HepG2 (cell line): ENCODE data around the gene CORO1C. TPM values are rescaled to one million over a fixed set of nuclear protein-coding genes. Genes with fewer than 3 reads are reported as not detected.

Experiments used
- ATAC-seq: fragments of 200-7000 bp; cut with Tn5 transposase; 3 replicates; pipeline ENCODE4 v1.9.1; 2020; ENCODE audit warnings: mild to moderate bottlenecking, moderate library complexity
- BruUV-seq: library from RNA; stranded (reverse); fragments of 400-500 nt; replicated peaks from 2 replicates; lab custom pipeline; 2021; lab: Mats Ljungman, UMichigan
- CTCF ChIA-PET: fragments of 300-600 bp; formaldehyde crosslinking; extraction: SDS; loops from one replicate; lab custom pipeline; 2021; ENCODE audit warnings: low total read pairs, inconsistent platforms, low intra/inter-chr PET ratio; lab: Yijun Ruan, JAX
- POLR2A ChIA-PET: fragments of 350-600 bp; sonication (Branson Sonifier 250); formaldehyde crosslinking; loops from one replicate; lab custom pipeline; 2020; ENCODE audit warnings: antibody characterized with exemption, inconsistent platforms; lab: Yijun Ruan, JAX
- DNase-seq: peaks from one replicate; pipeline ENCODE4 v3.0.0-alpha.2; 2015; ENCODE audit warnings: low spot score
- FAIRE-seq: peaks from 3 replicates; lab custom pipeline; 2011; peaks lifted over from hg19 to GRCh38; lab: Jason Lieb, UNC
- H2AFZ ChIP-seq: one replicate; pipeline ENCODE4 v1.6.1; 2011; ENCODE audit warnings: low read length, inconsistent platforms
- H3K27ac ChIP-seq: fragments of 300-600 bp; 3 replicates; pipeline ENCODE4 v1.8.0; 2011; ENCODE audit warnings: mixed run types, mild to moderate bottlenecking, mixed read lengths, low read length, inconsistent platforms; ENCODE audit not compliant: insufficient read depth; ENCODE audit errors: extremely low read length
- H3K27me3 ChIP-seq, 2 experiments: fragments of 200-600 bp in 1 of 2; 2 replicates in 1 of 2; 3 replicates in 1 of 2; pipeline versions ENCODE4 v1.6.0 to v1.8.0; 2011; ENCODE audit warnings: low read length in 2 of 2, mild to moderate bottlenecking in 2 of 2, moderate library complexity in 2 of 2, inconsistent platforms in 1 of 2; ENCODE audit not compliant: insufficient read depth in 2 of 2, control insufficient read depth in 1 of 2
- H3K36me3 ChIP-seq, 2 experiments: fragments of 200-600 bp in 1 of 2; replicated peaks in 1 of 2; 2 replicates in 1 of 2; 3 replicates in 1 of 2; pipeline versions ENCODE4 v1.5.1 to v1.8.0; 2011; ENCODE audit warnings: low read length in 2 of 2, inconsistent platforms in 1 of 2; ENCODE audit not compliant: insufficient read depth in 2 of 2, control insufficient read depth in 1 of 2
- H3K4me1 ChIP-seq: 2 replicates; pipeline ENCODE4 v1.5.1; 2012; ENCODE audit warnings: low read length, inconsistent platforms; ENCODE audit not compliant: insufficient read depth
- H3K4me2 ChIP-seq: 2 replicates; pipeline ENCODE4 v1.6.0; 2011; ENCODE audit warnings: low read depth, low read length, inconsistent platforms
- H3K4me3 ChIP-seq, 3 experiments: fragments of 200-600 bp in 1 of 3; sonication (generic), shearing (Covaris generic) in 1 of 3; replicated peaks in 1 of 3; 2 replicates each; pipeline ENCODE4 v1.5.1; 2011 to 2016; ENCODE audit warnings: low read length in 3 of 3, inconsistent platforms in 2 of 3, low read depth in 2 of 3, mild to moderate bottlenecking in 2 of 3, control low read depth in 1 of 3, mixed read lengths in 1 of 3; ENCODE audit not compliant: insufficient read depth in 1 of 3
- H3K79me2 ChIP-seq: one replicate; pipeline ENCODE4 v1.6.1; 2011; ENCODE audit warnings: low read length, inconsistent platforms; ENCODE audit not compliant: insufficient read depth
- H3K9ac ChIP-seq: 2 replicates; pipeline ENCODE4 v1.6.0; 2011; ENCODE audit warnings: mild to moderate bottlenecking, low read depth, low read length, inconsistent platforms; ENCODE audit not compliant: insufficient read depth
- H3K9me3 ChIP-seq: 2 replicates; pipeline ENCODE4 v1.5.1; 2012; ENCODE audit warnings: mild to moderate bottlenecking, low read length
- H4K20me1 ChIP-seq: 2 replicates; pipeline ENCODE4 v1.6.0; 2011; ENCODE audit warnings: inconsistent platforms, mild to moderate bottlenecking, low read length, moderate library complexity; ENCODE audit not compliant: insufficient read depth
- FOXK2 ChIP-seq: fragments of 450-650 bp; IDR thresholded peaks from 2 replicates; pipeline ENCODE4 v1.6.1; 2016
- HNRNPK ChIP-seq: fragments of 200-400 bp; formaldehyde crosslinking; IDR thresholded peaks from 2 replicates; pipeline ENCODE4 v1.6.1; 2018; ENCODE audit warnings: low read length, low read depth, moderate library complexity, mild to moderate bottlenecking; ENCODE audit not compliant: poor library complexity, severe bottlenecking
- WGBS: methylation state at CpG from one replicate; pipeline ENCODE4 v1.1.6; 2017; ENCODE audit warnings: low lambda C conversion rate; 5-methylcytosine and 5-hydroxymethylcytosine counted together
- in situ Hi-C: cut with HindIII; loops from 2 replicates; pipeline ENCODE4 v1.10.0; 2017; ENCODE audit warnings: low pct_unique_long_range_greater_than_20kb; ENCODE audit not compliant: extremely low pct_ligation_motif_present
- intact Hi-C: fragments of 100-400 bp; cut with micrococcal nuclease; formaldehyde crosslinking; loops from one replicate; pipeline ENCODE4 v1.10.0; 2022; ENCODE audit not compliant: unreplicated experiment
- polyA plus RNA-seq, 8 experiments: library from polyadenylated mRNA; depleted of rRNA in 3 of 8; stranded (reverse) in 7 of 8; unstranded in 1 of 8; fragments of >200 nt; fragmentation: Illumina TruSeq in 4 of 8; extraction: Trizol in 4 of 8; gene quantifications; 2 replicates each; pipeline versions ENCODE4 v1.2.1 to v1.2.3, GENCODE V29; 2011 to 2016; ENCODE audit warnings: low read depth in 4 of 8, missing spikeins in 1 of 8, mixed read lengths in 1 of 8; ENCODE audit not compliant: insufficient read depth in 1 of 8
- total RNA-seq, 5 experiments: library from RNA; depleted of rRNA; stranded (reverse); fragments of >200 nt; fragmentation: Illumina TruSeq; extraction: Trizol; gene quantifications; 2 replicates each; pipeline ENCODE4 v1.2.3, GENCODE V29; 2016; ENCODE audit warnings: low read depth in 1 of 5
- TF ChIP-seq, protein P1 (sequence below): sonication (generic); formaldehyde crosslinking; IDR thresholded peaks from 2 replicates; pipeline ENCODE4 v1.5.1; 2020; ENCODE audit warnings: mild to moderate bottlenecking, missing genetic modification reagents, moderate library complexity
- TF ChIP-seq, protein P2 (sequence below): sonication (generic); formaldehyde crosslinking; IDR thresholded peaks from 2 replicates; pipeline ENCODE4 v1.5.0; 2020; ENCODE audit warnings: missing genetic modification reagents

The CORO1C gene
- total and polyA plus RNA-seq, 2 of the 13 experiments (the other 11 are each of a cell fraction or from before 2014, with no cell fraction given), result 73.7 to 131 TPM

DNA sequence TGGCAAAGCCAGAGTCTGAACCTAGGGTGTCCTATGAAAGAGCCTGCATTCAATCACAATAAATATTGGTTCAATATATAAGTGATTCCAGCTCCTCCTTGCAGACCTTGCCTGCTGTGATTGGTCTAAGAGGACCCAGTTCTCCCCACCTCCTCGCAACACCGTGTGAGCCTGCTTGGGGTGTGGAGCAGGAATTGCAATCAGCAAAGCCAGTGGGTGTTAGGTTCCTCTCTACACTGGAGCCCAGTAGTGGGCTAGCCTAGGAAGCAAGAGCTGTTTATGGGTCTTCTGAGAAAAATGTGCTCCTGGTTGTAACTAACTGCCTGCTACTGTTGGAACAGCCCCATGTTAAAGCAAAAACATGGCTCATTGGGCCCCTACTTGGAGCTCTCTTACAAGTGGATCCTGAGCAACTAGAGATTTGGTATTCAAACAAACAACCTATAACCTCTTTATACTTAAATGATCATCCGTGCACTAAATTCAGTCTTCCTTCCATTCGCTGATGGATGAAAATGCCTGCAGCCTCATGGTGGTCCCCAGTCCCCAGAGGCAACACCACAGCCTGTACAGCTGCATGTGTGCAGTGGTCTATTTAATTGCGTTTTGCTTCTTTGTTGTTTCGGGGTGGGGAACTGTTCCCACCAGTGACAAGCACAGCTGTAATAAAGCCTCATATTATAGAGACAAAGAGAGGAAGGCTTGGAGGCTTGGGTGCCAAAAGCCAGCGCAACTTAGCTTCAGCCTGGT is 93.9 kb downstream of the CORO1C start:
- BruUV-seq, result no TSS peak
- H3K27me3 ChIP-seq, result peaks cover 2 to 24% of the 10 kb centered on the region in 2 experiments; a peak in 4 of 5 replicates
- POLR2A ChIA-PET, result no interaction called here
- no peak for DNase-seq
- TF ChIP-seq FOXK2 (no peak), HNRNPK (no peak)
- TF ChIP-seq, protein P1, sequence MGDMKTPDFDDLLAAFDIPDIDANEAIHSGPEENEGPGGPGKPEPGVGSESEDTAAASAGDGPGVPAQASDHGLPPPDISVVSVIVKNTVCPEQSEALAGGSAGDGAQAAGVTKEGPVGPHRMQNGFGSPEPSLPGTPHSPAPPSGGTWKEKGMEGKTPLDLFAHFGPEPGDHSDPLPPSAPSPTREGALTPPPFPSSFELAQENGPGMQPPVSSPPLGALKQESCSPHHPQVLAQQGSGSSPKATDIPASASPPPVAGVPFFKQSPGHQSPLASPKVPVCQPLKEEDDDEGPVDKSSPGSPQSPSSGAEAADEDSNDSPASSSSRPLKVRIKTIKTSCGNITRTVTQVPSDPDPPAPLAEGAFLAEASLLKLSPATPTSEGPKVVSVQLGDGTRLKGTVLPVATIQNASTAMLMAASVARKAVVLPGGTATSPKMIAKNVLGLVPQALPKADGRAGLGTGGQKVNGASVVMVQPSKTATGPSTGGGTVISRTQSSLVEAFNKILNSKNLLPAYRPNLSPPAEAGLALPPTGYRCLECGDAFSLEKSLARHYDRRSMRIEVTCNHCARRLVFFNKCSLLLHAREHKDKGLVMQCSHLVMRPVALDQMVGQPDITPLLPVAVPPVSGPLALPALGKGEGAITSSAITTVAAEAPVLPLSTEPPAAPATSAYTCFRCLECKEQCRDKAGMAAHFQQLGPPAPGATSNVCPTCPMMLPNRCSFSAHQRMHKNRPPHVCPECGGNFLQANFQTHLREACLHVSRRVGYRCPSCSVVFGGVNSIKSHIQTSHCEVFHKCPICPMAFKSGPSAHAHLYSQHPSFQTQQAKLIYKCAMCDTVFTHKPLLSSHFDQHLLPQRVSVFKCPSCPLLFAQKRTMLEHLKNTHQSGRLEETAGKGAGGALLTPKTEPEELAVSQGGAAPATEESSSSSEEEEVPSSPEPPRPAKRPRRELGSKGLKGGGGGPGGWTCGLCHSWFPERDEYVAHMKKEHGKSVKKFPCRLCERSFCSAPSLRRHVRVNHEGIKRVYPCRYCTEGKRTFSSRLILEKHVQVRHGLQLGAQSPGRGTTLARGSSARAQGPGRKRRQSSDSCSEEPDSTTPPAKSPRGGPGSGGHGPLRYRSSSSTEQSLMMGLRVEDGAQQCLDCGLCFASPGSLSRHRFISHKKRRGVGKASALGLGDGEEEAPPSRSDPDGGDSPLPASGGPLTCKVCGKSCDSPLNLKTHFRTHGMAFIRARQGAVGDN (CRISPR knock-in tag), result no peak
- TF ChIP-seq, protein P2, sequence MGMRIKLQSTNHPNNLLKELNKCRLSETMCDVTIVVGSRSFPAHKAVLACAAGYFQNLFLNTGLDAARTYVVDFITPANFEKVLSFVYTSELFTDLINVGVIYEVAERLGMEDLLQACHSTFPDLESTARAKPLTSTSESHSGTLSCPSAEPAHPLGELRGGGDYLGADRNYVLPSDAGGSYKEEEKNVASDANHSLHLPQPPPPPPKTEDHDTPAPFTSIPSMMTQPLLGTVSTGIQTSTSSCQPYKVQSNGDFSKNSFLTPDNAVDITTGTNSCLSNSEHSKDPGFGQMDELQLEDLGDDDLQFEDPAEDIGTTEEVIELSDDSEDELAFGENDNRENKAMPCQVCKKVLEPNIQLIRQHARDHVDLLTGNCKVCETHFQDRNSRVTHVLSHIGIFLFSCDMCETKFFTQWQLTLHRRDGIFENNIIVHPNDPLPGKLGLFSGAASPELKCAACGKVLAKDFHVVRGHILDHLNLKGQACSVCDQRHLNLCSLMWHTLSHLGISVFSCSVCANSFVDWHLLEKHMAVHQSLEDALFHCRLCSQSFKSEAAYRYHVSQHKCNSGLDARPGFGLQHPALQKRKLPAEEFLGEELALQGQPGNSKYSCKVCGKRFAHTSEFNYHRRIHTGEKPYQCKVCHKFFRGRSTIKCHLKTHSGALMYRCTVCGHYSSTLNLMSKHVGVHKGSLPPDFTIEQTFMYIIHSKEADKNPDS, result no peak
- no peak overlapping the region for H2AFZ ChIP-seq
- in situ Hi-C loops, result no loop called here
- ATAC-seq, result no peak
- WGBS, result 71% methylated on average over 7 of the region's 7 CpGs
- no peaks in the 10 kb centered on the region for H3K9me3 ChIP-seq
- H4K20me1 ChIP-seq, result no peaks in the 10 kb centered on the region; the same call in 1 of the 2 replicates
- H3K4me1 ChIP-seq, result peaks cover 39% of the 10 kb centered on the region
- no peak overlapping the region; the same call in 1 of the 2 replicates for H3K4me2 ChIP-seq
- no peak overlapping the region for H3K4me3 ChIP-seq
- no peaks in the 10 kb centered on the region for H3K79me2 ChIP-seq
- no peak overlapping the region for H3K27ac ChIP-seq
- no peak overlapping the region for H3K9ac ChIP-seq
- H3K36me3 ChIP-seq, result no peaks in the 10 kb centered on the region
- no peak for FAIRE-seq
- CTCF ChIA-PET, result no interaction called here
- intact Hi-C loops, result no loop called here
